Ishikawa (cell line): ENCODE data around the gene PRKRA.

Source experiments
- CEBPB ChIP-seq: IDR thresholded peaks from 2 replicates; pipeline ENCODE4 v1.6.1; 2012
- CREB1 ChIP-seq: IDR thresholded peaks from 2 replicates; pipeline ENCODE4 v1.6.1; 2012; ENCODE audit warnings: low read depth
- EGR1 ChIP-seq: IDR thresholded peaks from 2 replicates; pipeline ENCODE4 v1.6.1; 2012
- EP300 ChIP-seq: IDR thresholded peaks from 2 replicates; pipeline ENCODE4 v1.6.1; 2012; ENCODE audit warnings: borderline replicate concordance
- FOXM1 ChIP-seq: IDR thresholded peaks from 2 replicates; pipeline ENCODE4 v1.6.1; 2012; ENCODE audit warnings: low read depth, borderline replicate concordance
- NFIC ChIP-seq: IDR thresholded peaks from 2 replicates; pipeline ENCODE4 v1.6.1; 2012
- RAD21 ChIP-seq: IDR thresholded peaks from 2 replicates; pipeline ENCODE4 v1.6.1; 2012; ENCODE audit warnings: low read depth
- TAF1 ChIP-seq: IDR thresholded peaks from 2 replicates; pipeline ENCODE4 v1.6.1; 2012; ENCODE audit warnings: low read depth, mild to moderate bottlenecking
- TCF12 ChIP-seq: IDR thresholded peaks from 2 replicates; pipeline ENCODE4 v1.6.1; 2012; ENCODE audit warnings: low read depth
- TEAD4 ChIP-seq: IDR thresholded peaks from 2 replicates; pipeline ENCODE4 v1.6.1; 2012
- USF1 ChIP-seq: IDR thresholded peaks from 2 replicates; pipeline ENCODE4 v1.6.1; 2012
- YY1 ChIP-seq: IDR thresholded peaks from 2 replicates; pipeline ENCODE4 v1.6.1; 2012; ENCODE audit warnings: low read depth
- ZBTB7A ChIP-seq: IDR thresholded peaks from 2 replicates; pipeline ENCODE4 v1.6.1; 2012; ENCODE audit warnings: low read depth
- TF ChIP-seq, protein P1 (sequence below): IDR thresholded peaks from 2 replicates; pipeline ENCODE4 v1.6.1; 2012
- TF ChIP-seq, protein P2 (sequence below): IDR thresholded peaks from 2 replicates; pipeline ENCODE4 v1.6.1; 2012; ENCODE audit warnings: low read depth, mild to moderate bottlenecking

Gene PRKRA

GRCh38 chr2:178476477-178476876 is 25.5 kb upstream of the PRKRA start:
- TF ChIP-seq FOXM1 (no peak), ZBTB7A (no peak), EGR1 (no peak), CREB1 (no peak), TEAD4 (no peak), EP300 (no peak), TCF12 (no peak), YY1 (no peak), TAF1 (no peak), RAD21 (no peak), NFIC (no peak), CEBPB (no peak), USF1 (no peak)
- TF ChIP-seq, protein P1, sequence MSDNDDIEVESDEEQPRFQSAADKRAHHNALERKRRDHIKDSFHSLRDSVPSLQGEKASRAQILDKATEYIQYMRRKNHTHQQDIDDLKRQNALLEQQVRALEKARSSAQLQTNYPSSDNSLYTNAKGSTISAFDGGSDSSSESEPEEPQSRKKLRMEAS, result no peak
- TF ChIP-seq, protein P2, sequence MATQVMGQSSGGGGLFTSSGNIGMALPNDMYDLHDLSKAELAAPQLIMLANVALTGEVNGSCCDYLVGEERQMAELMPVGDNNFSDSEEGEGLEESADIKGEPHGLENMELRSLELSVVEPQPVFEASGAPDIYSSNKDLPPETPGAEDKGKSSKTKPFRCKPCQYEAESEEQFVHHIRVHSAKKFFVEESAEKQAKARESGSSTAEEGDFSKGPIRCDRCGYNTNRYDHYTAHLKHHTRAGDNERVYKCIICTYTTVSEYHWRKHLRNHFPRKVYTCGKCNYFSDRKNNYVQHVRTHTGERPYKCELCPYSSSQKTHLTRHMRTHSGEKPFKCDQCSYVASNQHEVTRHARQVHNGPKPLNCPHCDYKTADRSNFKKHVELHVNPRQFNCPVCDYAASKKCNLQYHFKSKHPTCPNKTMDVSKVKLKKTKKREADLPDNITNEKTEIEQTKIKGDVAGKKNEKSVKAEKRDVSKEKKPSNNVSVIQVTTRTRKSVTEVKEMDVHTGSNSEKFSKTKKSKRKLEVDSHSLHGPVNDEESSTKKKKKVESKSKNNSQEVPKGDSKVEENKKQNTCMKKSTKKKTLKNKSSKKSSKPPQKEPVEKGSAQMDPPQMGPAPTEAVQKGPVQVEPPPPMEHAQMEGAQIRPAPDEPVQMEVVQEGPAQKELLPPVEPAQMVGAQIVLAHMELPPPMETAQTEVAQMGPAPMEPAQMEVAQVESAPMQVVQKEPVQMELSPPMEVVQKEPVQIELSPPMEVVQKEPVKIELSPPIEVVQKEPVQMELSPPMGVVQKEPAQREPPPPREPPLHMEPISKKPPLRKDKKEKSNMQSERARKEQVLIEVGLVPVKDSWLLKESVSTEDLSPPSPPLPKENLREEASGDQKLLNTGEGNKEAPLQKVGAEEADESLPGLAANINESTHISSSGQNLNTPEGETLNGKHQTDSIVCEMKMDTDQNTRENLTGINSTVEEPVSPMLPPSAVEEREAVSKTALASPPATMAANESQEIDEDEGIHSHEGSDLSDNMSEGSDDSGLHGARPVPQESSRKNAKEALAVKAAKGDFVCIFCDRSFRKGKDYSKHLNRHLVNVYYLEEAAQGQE, result no peak

DNA sequence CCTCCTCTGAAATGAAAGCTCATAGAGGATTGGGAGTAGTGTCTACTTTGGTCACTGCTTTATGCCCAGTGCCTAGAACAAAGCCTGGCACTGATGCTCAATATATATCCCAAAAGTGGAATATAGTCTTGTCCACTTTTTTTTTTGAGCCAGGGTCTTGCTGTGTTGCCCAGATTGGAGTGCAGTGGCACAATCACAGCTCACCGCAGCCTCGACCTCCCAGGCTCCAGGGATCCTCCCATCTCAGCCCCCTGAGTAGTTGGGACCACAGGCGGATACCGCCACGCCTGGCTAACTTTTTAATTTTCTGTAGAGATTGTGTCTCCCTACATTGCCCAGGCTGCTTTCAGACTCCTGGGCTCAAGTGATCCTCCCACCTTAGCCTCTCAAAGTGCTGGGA is 23.6 kb upstream of the PRKRA start:
- no peak for TF ChIP-seq CEBPB
- TF ChIP-seq TCF12, result no peak
- TF ChIP-seq, protein P2, result no peak
- no peak for TF ChIP-seq USF1
- TF ChIP-seq TAF1, result no peak
- no peak for TF ChIP-seq NFIC
- no peak for TF ChIP-seq YY1
- no peak for TF ChIP-seq EP300
- no peak for TF ChIP-seq EGR1
- TF ChIP-seq ZBTB7A, result no peak
- TF ChIP-seq FOXM1, result no peak
- TF ChIP-seq CREB1, result no peak
- TF ChIP-seq TEAD4, result no peak
- no peak for TF ChIP-seq RAD21
- TF ChIP-seq, protein P1, result no peak

GRCh38 chr2:178473931-178474330 is 23.0 kb upstream of the PRKRA start:
- TF ChIP-seq, protein P1, result no peak
- TF ChIP-seq TEAD4, result no peak

DNA sequence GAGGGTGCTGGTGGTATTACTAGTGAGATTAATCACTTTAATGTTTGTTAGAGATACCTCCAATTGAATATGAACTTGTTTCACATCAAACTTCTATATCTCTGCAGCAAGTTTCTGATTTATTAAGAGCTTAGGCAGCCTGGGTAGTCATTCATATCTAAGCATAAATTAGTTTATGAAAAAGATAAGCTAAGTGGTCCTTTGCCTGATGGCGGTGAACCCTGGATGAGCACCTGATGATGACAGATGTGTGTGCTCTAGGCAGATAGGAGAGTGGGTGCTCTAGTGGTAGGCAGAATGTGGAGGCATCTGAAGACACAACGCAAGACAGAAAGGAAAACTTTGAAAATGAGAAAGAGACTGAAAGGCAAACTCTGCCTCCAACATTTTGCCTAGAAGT is 22.4 kb upstream of the PRKRA start:
- TF ChIP-seq ZBTB7A, result no peak
- no peak for TF ChIP-seq YY1
- TF ChIP-seq TCF12, result no peak
- TF ChIP-seq, protein P1, result no peak
- TF ChIP-seq FOXM1, result no peak
- no peak for TF ChIP-seq USF1
- no peak for TF ChIP-seq EGR1
- TF ChIP-seq CEBPB, result no peak
- no peak for TF ChIP-seq CREB1
- TF ChIP-seq, protein P2, result no peak
- no peak for TF ChIP-seq EP300
- TF ChIP-seq TAF1, result no peak
- TF ChIP-seq RAD21, result no peak
- no peak for TF ChIP-seq TEAD4
- no peak for TF ChIP-seq NFIC
